ENCODE data around the gene ANKRD31. TPM values are rescaled to one million over a fixed set of nuclear protein-coding genes. Genes with fewer than 3 reads are reported as not detected.

ANKRD31 gene, protein sequence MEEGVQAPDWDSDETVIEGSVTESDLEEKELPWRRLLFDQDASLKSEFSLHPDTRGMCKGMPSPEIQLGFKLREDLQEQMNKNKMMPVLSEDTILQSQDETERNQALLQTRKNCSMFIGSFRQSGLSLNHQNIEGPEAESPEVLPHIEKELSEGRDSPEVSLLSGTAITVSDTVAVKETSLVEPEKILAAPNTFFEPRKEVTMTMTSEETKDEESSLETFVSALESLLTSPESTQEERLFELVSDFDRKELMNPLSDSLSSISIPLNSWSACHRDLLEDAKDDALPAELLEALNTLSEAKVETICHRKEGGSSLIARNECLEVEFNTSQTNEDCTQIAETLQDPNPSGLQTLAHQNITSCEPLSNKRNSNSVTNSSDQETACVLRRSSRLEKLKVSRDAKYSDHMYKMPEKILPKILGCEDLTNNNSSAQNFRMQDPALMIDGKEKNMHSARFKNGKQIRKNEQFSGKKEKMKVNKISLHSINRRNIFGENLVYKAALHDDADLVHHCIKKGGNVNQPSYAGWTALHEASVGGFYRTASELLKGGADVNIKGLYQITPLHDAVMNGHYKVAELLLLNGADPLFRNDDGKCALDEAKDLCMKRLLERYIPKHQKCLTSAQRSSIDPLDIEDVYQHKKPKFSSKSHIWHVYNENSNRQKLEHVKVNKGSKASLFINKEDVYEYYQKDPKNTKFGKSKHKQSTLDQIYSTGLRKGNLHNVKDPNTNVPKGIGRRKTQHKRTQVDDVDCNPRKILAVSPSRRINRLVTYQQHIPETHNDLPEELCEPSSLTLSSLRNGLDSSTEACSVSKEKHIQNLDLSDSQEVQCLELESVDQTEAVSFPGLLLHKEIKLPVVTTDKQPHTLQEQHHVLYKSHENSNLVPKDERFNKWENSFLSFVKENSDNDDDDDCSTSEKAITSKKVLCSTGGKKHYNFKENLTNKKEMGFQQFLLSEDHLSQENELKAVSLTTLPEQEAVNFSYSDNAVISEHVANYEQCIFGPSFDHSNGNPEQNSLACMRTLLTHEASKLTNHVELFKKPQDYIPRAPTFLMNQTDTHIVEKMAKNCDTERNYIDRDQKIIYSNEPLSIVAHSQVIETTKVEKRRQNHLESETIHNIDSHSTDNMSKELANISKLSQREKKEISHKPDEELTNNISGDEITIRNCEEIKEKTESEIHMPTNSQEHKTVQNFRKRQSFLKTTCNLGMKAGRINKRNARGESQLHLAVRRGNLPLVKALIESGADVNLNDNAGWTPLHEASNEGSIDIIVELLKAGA (N-terminal part only)
- 0.42 TPM for total RNA-seq (ENCODE audit: unreplicated experiment)
- long read RNA-seq = 0 reads

DNA sequence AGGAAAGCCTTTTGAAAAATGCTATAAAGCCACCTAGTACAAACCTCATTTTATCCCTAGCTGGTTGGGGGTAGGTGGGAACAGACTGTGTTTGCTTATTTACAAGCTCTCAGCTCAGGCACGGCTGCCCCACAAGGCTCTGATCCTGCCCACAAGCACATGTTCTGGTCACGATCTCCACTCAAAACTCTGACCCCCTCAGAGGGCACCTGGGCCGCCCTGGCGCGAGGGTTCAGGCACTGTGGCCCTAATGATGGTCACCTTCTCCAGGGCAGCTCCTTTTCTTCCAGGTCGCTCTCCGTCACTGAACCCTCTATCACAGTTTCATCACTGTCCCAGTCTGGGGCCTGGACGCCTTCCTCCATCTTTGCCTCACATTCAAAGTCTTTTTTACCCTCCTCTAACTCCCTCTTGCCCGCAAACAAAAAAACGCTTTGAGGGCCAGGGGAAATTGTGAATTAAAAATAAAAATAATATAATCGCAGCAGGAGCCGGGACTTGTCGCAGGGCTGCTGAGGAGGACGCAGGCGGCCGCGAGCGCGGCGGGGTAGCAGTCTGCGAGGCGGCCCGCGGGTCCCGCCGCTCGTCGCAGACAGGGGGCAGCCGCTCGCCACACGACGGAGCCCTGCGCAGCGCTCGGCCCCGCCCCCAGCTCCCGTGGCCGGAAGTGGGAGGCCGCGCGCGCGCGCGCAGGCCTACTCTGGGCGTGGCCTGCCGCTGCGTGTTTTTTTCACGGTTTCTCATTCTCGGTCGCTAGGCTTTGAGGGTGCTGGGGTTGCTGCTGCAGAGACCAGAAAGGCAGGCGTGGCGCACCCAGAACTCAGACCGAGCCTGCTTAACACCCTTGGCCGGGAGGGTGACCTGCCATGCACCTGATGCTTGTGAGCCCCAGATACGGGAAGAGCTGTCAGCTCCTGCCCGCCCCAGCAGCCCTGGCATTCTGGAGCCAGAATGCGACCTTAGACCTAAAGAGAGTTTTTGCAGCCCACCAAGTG is at the start of gene ANKRD31:
Gene ANKRD31 (minus strand): TSS at position 557 of the 995 bp plus-strand sequence. CDS start 192 bp downstream, at position 365.
- H3K4me3 Mint-ChIP-seq (ENCODE audit: unreplicated experiment) = peak within 1 kb of the TSS; percentile 92
- TF ChIP-seq, protein P1, sequence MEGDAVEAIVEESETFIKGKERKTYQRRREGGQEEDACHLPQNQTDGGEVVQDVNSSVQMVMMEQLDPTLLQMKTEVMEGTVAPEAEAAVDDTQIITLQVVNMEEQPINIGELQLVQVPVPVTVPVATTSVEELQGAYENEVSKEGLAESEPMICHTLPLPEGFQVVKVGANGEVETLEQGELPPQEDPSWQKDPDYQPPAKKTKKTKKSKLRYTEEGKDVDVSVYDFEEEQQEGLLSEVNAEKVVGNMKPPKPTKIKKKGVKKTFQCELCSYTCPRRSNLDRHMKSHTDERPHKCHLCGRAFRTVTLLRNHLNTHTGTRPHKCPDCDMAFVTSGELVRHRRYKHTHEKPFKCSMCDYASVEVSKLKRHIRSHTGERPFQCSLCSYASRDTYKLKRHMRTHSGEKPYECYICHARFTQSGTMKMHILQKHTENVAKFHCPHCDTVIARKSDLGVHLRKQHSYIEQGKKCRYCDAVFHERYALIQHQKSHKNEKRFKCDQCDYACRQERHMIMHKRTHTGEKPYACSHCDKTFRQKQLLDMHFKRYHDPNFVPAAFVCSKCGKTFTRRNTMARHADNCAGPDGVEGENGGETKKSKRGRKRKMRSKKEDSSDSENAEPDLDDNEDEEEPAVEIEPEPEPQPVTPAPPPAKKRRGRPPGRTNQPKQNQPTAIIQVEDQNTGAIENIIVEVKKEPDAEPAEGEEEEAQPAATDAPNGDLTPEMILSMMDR (IDR thresholded peaks at IDR 0.05; ENCODE audit: partially characterized antibody, unreplicated experiment) = peak; percentile 80
- no peaks in the 10 kb centered on the region for H3K27me3 Mint-ChIP-seq (ENCODE audit: unreplicated experiment)
- no peaks in the 10 kb centered on the region for H3K36me3 Mint-ChIP-seq (ENCODE audit: unreplicated experiment)
- DNase-seq = peak; percentile 88
- peaks cover 2% of the 10 kb centered on the region for H3K9me3 Mint-ChIP-seq (ENCODE audit: unreplicated experiment)
- no peaks in the 10 kb centered on the region for H3K4me1 Mint-ChIP-seq (ENCODE audit: low read depth, unreplicated experiment)
- H3K27ac Mint-ChIP-seq (ENCODE audit: unreplicated experiment) = peak within 1 kb of the TSS; percentile 69

DNA sequence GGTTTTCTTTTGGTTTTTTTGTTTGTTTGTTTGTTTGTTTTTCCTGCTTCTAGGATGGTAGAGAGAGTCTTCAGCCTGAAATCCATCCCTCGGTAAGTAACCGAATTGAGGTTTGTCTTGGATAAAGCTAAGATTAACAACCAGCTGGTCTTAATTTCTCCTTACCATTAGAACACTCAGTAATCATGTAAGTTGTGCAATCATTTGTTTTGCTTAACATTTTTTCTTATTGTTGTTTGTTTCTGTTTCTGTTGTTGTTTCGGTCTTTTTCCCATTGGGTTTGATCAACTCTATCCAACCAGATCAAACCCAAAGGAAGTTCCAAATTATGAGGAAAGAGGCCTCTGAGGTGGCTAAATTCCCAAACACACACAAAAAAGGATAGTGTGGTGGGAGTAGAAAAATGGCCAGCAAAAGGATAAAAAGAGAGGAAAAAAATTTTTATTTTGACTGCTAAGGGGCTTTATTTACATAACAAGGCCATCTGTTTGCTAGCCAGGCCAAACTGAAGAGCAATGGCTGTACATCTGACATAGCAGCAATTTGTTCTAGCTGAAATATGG is 49.6 kb upstream of the ANKRD31 start:
- Mint-ChIP-seq H3K4me1 (ENCODE audit: low read depth, unreplicated experiment) (no peaks in the 10 kb centered on the region), H3K27ac (ENCODE audit: unreplicated experiment) (no peak overlapping the region), H3K9me3 (ENCODE audit: unreplicated experiment) (no peaks in the 10 kb centered on the region), H3K27me3 (ENCODE audit: unreplicated experiment) (no peaks in the 10 kb centered on the region), H3K36me3 (ENCODE audit: unreplicated experiment) (peaks cover 4% of the 10 kb centered on the region), H3K4me3 (ENCODE audit: unreplicated experiment) (no peak overlapping the region)
- DNase-seq = no peak
- TF ChIP-seq, protein P1 (IDR thresholded peaks at IDR 0.05; ENCODE audit: partially characterized antibody, unreplicated experiment) = no peak

DNA sequence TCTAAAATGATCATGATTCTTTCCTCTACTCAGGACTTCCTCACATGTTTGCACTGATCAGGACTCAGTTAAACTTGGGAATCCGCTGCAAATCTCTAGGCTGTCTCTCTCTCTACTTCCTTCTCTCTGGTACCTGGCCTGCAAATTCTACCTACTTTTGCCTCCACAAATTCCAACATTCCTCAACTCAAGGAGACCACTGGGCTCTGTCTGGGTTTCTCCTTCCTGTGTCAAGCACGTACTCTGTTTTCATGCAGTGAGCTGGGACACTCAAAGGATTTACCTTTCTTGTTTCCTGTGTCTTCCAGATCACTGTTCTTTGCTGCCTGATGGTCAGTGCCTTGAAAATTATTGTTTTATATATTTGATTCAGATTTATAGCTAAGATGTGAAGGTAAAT is 45.9 kb upstream of the ANKRD31 start:
- no peaks in the 10 kb centered on the region for H3K4me1 Mint-ChIP-seq (ENCODE audit: low read depth, unreplicated experiment)
- H3K36me3 Mint-ChIP-seq (ENCODE audit: unreplicated experiment) = no peaks in the 10 kb centered on the region
- no peak overlapping the region for H3K27ac Mint-ChIP-seq (ENCODE audit: unreplicated experiment)
- TF ChIP-seq, protein P1 (IDR thresholded peaks at IDR 0.05; ENCODE audit: partially characterized antibody, unreplicated experiment) = no peak
- no peak for DNase-seq
- no peak overlapping the region for H3K4me3 Mint-ChIP-seq (ENCODE audit: unreplicated experiment)
- H3K27me3 Mint-ChIP-seq (ENCODE audit: unreplicated experiment) = no peaks in the 10 kb centered on the region
- H3K9me3 Mint-ChIP-seq (ENCODE audit: unreplicated experiment) = no peaks in the 10 kb centered on the region

All from glutamatergic neuron (in vitro differentiated cells).